Activated CD8-positive, alpha-beta memory T cell treated with anti-CD3 and anti-CD28 coated beads, Interleukin-2, amount 50 U/mL, for 1 hour (primary cell): ENCODE results near the gene ANKMY1.
A peak's percentile ranks its signal among the peaks of the same experiment; 100 is the strongest.

Experiments
- DNase-seq: peaks from one replicate; pipeline ENCODE4 v3.0.0-alpha.2; 2020; ENCODE audit errors: extremely low read depth

The ANKMY1 gene

GRCh38 chr2:240436683-240437550 is 120.9 kb downstream of the ANKMY1 start:
- no peak for DNase-seq

GRCh38 chr2:240435948-240436682 is 121.7 kb downstream of the ANKMY1 start:
- no peak for DNase-seq

- no peak for DNase-seq
Measured at GRCh38 chr2:240435457-240435947, 122.3 kb downstream of the ANKMY1 start, which contains the start of gene GPC1. Gene GPC1 (plus strand): TSS chr2:240435663. CDS start chr2:240435919, 256 bp downstream.

- DNase-seq = peak; percentile 67
Measured at GRCh38 chr2:240434728-240435456, 122.9 kb downstream of the ANKMY1 start.

GRCh38 chr2:240433973-240434727 is 123.6 kb downstream of the ANKMY1 start:
- no peak for DNase-seq

- DNase-seq = no peak
Measured at GRCh38 chr2:240432820-240433801, 124.7 kb downstream of the ANKMY1 start.

GRCh38 chr2:240432430-240432819 is 125.4 kb downstream of the ANKMY1 start:
- no peak for DNase-seq

GRCh38 chr2:240431661-240432424 is 125.9 kb downstream of the ANKMY1 start:
- no peak for DNase-seq

GRCh38 chr2:240431271-240431660 is 126.5 kb downstream of the ANKMY1 start:
- no peak for DNase-seq

GRCh38 chr2:240430595-240430994 is 127.2 kb downstream of the ANKMY1 start:
- DNase-seq = no peak

GRCh38 chr2:240429872-240430491 is 127.8 kb downstream of the ANKMY1 start:
- DNase-seq = no peak
